ENCODE data around the gene PEAK1. TPM values are rescaled to one million over a fixed set of nuclear protein-coding genes. Genes with fewer than 3 reads are reported as not detected.

The PEAK1 gene
- total RNA-seq, 1 experiment from 2014 or later, result 2.6 TPM

- no peak for DNase-seq (ENCODE audit: low spot score)
Measured at GRCh38 chr15:77064063-77064462, 355.8 kb downstream of the PEAK1 start.

- no peak for DNase-seq (ENCODE audit: low spot score)
Measured at GRCh38 chr15:77063249-77063648, 356.7 kb downstream of the PEAK1 start.

GRCh38 chr15:77060546-77060945, 359.4 kb downstream of the PEAK1 start:
- no peak for DNase-seq (ENCODE audit: low spot score)

GRCh38 chr15:77059786-77060361, 360.0 kb downstream of the PEAK1 start:
- no peak for DNase-seq (ENCODE audit: low spot score)

GRCh38 chr15:77058468-77058867, 361.4 kb downstream of the PEAK1 start:
- no peak for DNase-seq (ENCODE audit: low spot score)

- no peak for DNase-seq (ENCODE audit: low spot score)
Measured at GRCh38 chr15:77057685-77058084, 362.2 kb downstream of the PEAK1 start.

GRCh38 chr15:77057072-77057471, 362.8 kb downstream of the PEAK1 start:
- no peak for DNase-seq (ENCODE audit: low spot score)

GRCh38 chr15:77053709-77054108, 366.2 kb downstream of the PEAK1 start:
- DNase-seq (ENCODE audit: low spot score), result no peak

GRCh38 chr15:77052556-77052955, 367.3 kb downstream of the PEAK1 start:
- no peak for DNase-seq (ENCODE audit: low spot score)

Other genes with a start within 250 kb of the PEAK1 start
- 15.4 and 28.8 TPM in 2 replicates for gene HMG20A, start 784 bp upstream of the PEAK1 start, total RNA-seq (2014; rRNA removed; shearing (Covaris generic))
- 0.41 TPM in 1 of 2 replicates, not detected in the other for gene LINGO1, start 212.8 kb upstream of the PEAK1 start, total RNA-seq (2014; rRNA removed; shearing (Covaris generic))